Fibroblast of the aortic adventitia (primary cell): ENCODE data around the gene NUP98. TPM values are rescaled to one million over a fixed set of nuclear protein-coding genes. Genes with fewer than 3 reads are reported as not detected.

ENCODE experiments used
- DNase-seq: peaks from one replicate; pipeline ENCODE4 v3.0.0-alpha.2; 2010; ENCODE audit warnings: low read depth
- H3K4me3 ChIP-seq: 2 replicates; pipeline ENCODE4 v1.5.1; 2011; ENCODE audit warnings: low read depth, mild to moderate bottlenecking, control low read depth, low read length, moderate library complexity
- total RNA-seq: library from RNA; depleted of rRNA; stranded (reverse); fragments of >200 nt; gene quantifications from 2 replicates; pipeline ENCODE4 v1.2.3, GENCODE V29; 2012; ENCODE audit warnings: low replicate concordance
- TF ChIP-seq, protein P1 (sequence below): IDR thresholded peaks from 2 replicates; pipeline ENCODE4 v1.5.1; 2011; ENCODE audit warnings: mild to moderate bottlenecking, low read length, control low read depth, inconsistent platforms; ENCODE audit not compliant: insufficient read depth

The NUP98 gene
- total RNA-seq, 1 donor = 123 TPM

DNA sequence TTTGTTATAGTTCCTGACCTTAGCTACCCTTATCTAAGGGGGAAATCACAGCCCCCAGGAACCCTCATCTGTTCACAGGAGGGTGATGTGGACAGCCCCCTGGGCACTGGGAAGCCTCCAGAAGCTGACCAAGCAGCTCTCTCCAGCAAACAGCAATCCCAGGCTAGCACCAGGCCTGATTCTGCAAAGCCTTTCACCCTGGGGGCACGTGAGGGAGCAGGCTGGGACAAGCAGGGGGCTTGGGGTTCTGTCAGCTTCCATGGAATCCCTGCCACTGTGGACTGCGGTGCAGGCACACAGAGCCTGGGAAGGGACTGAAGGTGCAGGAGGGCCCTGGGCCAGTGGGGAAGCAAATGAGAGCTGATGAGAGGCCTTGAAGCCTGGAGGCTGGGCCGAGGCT, 13.1 kb upstream of the NUP98 start:
- TF ChIP-seq, protein P1, sequence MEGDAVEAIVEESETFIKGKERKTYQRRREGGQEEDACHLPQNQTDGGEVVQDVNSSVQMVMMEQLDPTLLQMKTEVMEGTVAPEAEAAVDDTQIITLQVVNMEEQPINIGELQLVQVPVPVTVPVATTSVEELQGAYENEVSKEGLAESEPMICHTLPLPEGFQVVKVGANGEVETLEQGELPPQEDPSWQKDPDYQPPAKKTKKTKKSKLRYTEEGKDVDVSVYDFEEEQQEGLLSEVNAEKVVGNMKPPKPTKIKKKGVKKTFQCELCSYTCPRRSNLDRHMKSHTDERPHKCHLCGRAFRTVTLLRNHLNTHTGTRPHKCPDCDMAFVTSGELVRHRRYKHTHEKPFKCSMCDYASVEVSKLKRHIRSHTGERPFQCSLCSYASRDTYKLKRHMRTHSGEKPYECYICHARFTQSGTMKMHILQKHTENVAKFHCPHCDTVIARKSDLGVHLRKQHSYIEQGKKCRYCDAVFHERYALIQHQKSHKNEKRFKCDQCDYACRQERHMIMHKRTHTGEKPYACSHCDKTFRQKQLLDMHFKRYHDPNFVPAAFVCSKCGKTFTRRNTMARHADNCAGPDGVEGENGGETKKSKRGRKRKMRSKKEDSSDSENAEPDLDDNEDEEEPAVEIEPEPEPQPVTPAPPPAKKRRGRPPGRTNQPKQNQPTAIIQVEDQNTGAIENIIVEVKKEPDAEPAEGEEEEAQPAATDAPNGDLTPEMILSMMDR = no peak
- no peak for DNase-seq
- no peak overlapping the region for H3K4me3 ChIP-seq

DNA sequence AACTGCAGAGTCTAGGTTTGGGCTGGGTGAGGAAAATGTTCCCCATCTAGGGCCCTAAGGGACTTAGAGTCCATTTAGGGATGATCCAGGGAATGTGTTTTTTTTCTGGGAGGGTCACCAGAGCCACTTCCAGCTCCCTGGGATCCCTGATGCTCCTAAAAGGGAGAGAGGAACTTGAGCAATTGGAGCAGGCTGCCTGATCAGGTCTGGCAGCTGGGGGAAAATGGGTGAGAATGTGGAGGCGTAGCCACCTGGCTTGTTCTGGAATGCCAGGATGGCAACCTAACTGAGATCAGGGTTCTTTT, 12.2 kb upstream of the NUP98 start:
- no peak for DNase-seq
- TF ChIP-seq, protein P1 = no peak
- no peak overlapping the region for H3K4me3 ChIP-seq

DNA sequence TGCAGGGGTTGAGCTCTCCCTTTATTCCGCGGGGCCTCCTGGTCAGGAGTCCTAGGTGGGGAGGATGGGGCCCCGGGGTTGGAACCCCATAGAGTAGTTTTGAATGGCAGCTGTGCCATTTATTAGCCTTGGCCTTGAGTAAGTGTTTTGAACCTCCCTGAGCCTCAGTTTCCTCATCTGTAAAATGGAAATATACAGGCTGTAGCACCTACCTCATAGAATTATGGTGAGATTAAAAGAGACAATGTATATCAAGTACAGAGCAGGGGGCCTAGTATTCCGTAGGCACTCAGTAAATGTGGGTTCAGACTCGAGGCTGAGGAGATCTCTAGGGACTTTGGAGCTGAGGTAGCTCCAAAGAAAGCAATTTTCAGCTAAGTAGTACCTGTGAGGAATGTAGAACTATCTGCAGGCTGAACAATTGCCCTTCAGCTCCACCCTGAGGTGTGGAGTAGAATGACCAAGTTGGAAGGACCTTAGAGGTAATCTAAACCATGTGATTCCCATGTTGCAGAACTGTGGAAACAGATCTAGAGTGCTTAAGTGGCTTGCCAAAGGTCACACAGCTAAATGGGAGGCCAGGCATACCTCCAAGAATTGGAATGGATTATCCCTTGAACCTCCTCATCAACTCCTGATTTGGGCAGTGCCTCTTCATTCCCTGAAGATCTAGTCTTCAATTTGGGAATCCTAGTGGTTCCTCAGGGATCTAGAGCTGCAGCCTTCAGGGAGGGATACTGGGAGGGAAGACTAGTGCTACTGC, 11.7 kb upstream of the NUP98 start:
- TF ChIP-seq, protein P1 = peak; percentile 42
- H3K4me3 ChIP-seq = peak overlapping the region; percentile 80
- peak; percentile 55 for DNase-seq

DNA sequence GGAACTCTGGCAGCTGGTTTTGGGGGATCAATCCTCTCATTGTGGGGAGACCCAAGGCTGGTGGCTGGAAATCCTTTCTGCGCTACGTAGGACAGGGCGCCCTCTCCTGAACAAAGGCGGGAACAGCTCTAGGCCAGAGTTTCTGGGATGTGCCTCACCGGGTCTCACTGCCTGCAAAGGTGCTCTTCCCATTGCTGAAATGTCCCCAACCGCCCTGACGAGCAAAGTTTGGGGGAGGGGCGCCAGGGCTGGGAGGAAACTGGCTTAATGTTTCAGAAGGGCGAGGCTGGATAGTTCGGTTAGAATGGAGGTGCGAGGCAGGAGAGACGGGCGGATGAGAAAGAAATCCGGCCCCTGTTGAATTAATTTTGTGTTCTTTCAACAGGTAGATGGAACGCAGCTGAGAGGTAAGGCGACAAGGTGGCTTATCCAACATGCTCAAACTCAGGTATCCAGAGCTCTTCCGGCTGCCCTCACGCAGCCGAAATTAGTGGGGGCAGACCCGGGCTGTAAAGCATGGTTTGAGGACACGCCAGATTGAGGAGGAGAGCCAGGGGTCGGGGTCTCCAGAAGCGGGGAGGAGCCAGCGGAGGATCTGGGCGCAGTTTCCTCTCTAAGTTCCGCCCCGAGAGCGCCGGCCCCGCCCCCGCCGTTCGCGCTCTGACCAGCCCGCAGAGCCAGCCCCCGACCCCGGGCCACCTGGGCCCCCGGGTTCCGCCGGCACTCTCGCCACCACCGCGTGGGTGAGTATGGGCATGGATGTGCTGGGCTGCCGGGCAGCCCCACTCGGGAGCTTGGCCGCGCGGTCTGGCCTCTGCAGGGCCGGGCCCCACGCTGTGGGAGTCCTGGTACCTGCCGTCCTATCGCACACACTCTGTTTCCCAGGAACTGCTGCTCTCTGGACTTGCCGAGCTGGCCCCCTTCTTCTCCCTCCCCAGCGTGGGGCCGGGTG, 10.8 kb upstream of the NUP98 start, which contains the start of gene PGAP2:
Gene PGAP2, plus strand, starts transcription at position 652 of the 952 bp plus-strand sequence. CDS start 2,700 bp downstream, outside the sequence.
- H3K4me3 ChIP-seq = peak within 1 kb of the TSS; percentile 80
- TF ChIP-seq, protein P1 = peak; percentile 86
- DNase-seq = peak; percentile 53

DNA sequence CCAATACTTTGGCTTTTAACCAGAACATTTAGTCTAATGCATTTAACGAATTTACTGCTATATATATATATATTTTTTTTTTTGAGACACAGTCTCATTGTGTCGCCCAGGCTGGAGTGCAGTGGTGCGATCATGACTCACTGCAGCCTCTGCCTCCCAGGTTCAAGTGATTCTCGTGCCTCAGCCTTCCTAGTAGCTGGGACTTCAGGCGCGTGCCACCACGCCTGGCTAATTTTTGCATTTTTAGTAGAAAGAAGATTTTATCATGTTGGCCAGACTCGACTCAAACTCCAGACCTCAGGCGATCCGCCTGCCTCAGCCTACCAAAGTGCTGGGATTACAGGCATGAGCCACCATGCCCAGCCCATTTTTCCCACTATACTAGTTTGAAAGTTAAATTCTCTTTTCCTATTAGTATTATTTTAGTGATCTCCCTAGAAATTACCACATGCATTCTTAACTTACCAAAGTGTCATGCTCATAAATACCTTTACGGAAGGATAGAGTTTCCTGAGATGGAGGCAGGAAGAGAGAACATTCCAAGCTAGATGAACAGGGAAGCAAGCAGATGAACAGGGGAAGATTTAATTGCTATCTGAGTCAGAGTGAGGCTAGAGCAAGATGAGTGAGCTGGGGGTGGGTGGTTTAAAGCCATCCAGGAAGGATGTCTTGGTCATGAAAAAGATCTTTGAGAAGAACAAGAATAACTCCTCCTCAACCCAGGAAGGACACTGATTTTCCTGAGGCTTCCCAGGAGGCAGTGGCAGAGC, 6.6 kb upstream of the NUP98 start:
- DNase-seq = no peak
- TF ChIP-seq, protein P1 = no peak
- no peak overlapping the region for H3K4me3 ChIP-seq

DNA sequence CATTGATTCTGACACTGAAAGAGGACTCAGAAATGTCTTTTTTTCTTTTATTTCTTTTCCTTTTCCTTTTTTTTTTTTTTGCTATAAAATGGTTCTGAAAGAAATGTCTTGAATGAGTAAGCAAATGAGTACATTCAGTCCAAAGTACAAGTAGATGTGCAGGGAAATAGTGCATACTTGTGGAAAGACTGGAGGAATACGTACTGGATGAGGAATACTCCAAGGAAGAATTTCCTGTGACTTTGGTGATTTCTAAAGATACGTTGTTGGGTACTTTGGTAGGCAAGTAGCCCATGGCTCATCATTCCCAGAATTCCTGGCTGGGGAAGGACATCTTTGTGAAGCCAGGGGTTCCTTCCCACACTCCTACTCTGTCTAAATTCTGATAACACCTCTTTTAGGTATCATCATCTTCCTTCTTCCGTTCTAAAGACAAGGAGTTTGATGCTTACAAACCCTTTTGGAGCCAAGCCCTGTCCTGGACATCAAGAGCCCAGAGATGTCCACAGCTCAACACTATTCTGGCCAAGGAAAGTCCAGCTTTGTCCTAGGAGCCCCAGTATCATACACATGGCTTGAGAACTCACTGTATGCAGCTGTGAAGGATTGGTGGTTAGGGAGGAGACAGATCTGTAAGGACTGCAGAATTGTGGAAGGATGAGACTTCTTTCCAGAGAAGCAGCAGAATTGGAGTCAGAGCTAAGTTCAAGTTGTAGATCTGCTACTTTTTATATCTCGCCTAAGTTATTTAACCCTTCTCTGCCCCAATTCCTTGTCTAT, 4.8 kb upstream of the NUP98 start:
- TF ChIP-seq, protein P1 = no peak
- H3K4me3 ChIP-seq = no peak overlapping the region
- no peak for DNase-seq
